Activated T-cell treated with anti-CD3 and anti-CD28 coated beads, Interleukin-2, amount 50 U/mL, for 4 hours (primary cell): ENCODE measurements around the gene OBP2A. TPM values are rescaled to one million over a fixed set of nuclear protein-coding genes. Genes with fewer than 3 reads are reported as not detected.

Source experiments
- ATAC-seq, 2 donors: fragments of 200-7000 bp; cut with Tn5 transposase; one replicate each; pipeline ENCODE4 v1.10.0; 2021
- DNase-seq: peaks from one replicate; pipeline ENCODE4 v3.0.0-alpha.2; 2020
- H3K27me3 Mint-ChIP-seq: one replicate; pipeline ENCODE4 v1.8.0; 2021; ENCODE audit warnings: low read depth, mixed read lengths
- H3K36me3 Mint-ChIP-seq: one replicate; pipeline ENCODE4 v1.8.0; 2022; ENCODE audit warnings: mixed read lengths; ENCODE audit not compliant: insufficient read depth
- H3K4me1 Mint-ChIP-seq: one replicate; pipeline ENCODE4 v1.8.0; 2021; ENCODE audit warnings: low read depth, mixed read lengths
- H3K4me3 Mint-ChIP-seq: one replicate; pipeline ENCODE4 v1.8.0; 2021; ENCODE audit warnings: mild to moderate bottlenecking, moderate library complexity, mixed read lengths
- H3K9me3 Mint-ChIP-seq: one replicate; pipeline ENCODE4 v1.8.0; 2021; ENCODE audit warnings: mixed read lengths
- total RNA-seq, 3 donors: library from RNA; stranded (reverse); gene quantifications; one replicate each; pipeline ENCODE4 v1.2.1, GENCODE V29; 2021

OBP2A gene
- total RNA-seq, 3 donors from 2014 or later: not detected

GRCh38 chr9:135550344-135550918 is 4.5 kb downstream of the OBP2A start:
- H3K9me3 Mint-ChIP-seq: no peaks in the 10 kb centered on the region
- H3K27me3 Mint-ChIP-seq: peaks cover 4% of the 10 kb centered on the region
- DNase-seq (no peak), ATAC-seq (no peak)
- H3K4me3 Mint-ChIP-seq: no peak overlapping the region
- no peaks in the 10 kb centered on the region for H3K36me3 Mint-ChIP-seq
- no peaks in the 10 kb centered on the region for H3K4me1 Mint-ChIP-seq

GRCh38 chr9:135551031-135551430 is 5.1 kb downstream of the OBP2A start:
- H3K9me3 Mint-ChIP-seq: no peaks in the 10 kb centered on the region
- no peak for ATAC-seq
- H3K4me1 Mint-ChIP-seq: no peaks in the 10 kb centered on the region
- peaks cover 4% of the 10 kb centered on the region for H3K27me3 Mint-ChIP-seq
- H3K4me3 Mint-ChIP-seq: no peak overlapping the region
- no peaks in the 10 kb centered on the region for H3K36me3 Mint-ChIP-seq
- no peak for DNase-seq

- Mint-ChIP-seq H3K4me3 (no peak overlapping the region), H3K4me1 (no peaks in the 10 kb centered on the region), H3K9me3 (no peaks in the 10 kb centered on the region), H3K27me3 (peaks cover 4% of the 10 kb centered on the region), H3K36me3 (no peaks in the 10 kb centered on the region)
- DNase-seq (no peak), ATAC-seq (no peak)
These were observed 5.5 kb downstream of the OBP2A start for GRCh38 chr9:135551456-135551855.

- Mint-ChIP-seq H3K9me3 (no peaks in the 10 kb centered on the region), H3K4me3 (no peak overlapping the region)
- ATAC-seq: no peak
These were observed 6.2 kb downstream of the OBP2A start for GRCh38 chr9:135552021-135552697.

GRCh38 chr9:135552698-135553171 is 6.8 kb downstream of the OBP2A start:
- Mint-ChIP-seq H3K27me3 (peaks cover 4% of the 10 kb centered on the region), H3K4me3 (no peak overlapping the region), H3K9me3 (no peaks in the 10 kb centered on the region), H3K4me1 (no peaks in the 10 kb centered on the region), H3K36me3 (no peaks in the 10 kb centered on the region)
- ATAC-seq: no peak
- no peak for DNase-seq

More at GRCh38 chr9:135552021-135552697, 6.2 kb downstream of the OBP2A start:
- Mint-ChIP-seq H3K27me3 (peaks cover 4% of the 10 kb centered on the region), H3K4me1 (no peaks in the 10 kb centered on the region), H3K36me3 (no peaks in the 10 kb centered on the region)
- DNase-seq: no peak

- H3K9me3 Mint-ChIP-seq: no peaks in the 10 kb centered on the region
These were observed 8.8 kb downstream of the OBP2A start for GRCh38 chr9:135554718-135555117.

GRCh38 chr9:135555203-135555602 is 9.3 kb downstream of the OBP2A start:
- Mint-ChIP-seq H3K9me3 (no peaks in the 10 kb centered on the region), H3K4me3 (no peak overlapping the region), H3K27me3 (peaks cover 10% of the 10 kb centered on the region), H3K4me1 (no peaks in the 10 kb centered on the region), H3K36me3 (no peaks in the 10 kb centered on the region)
- DNase-seq (no peak), ATAC-seq (no peak)

More at GRCh38 chr9:135554718-135555117, 8.8 kb downstream of the OBP2A start:
- ATAC-seq (no peak), DNase-seq (no peak)
- Mint-ChIP-seq H3K4me3 (no peak overlapping the region), H3K4me1 (no peaks in the 10 kb centered on the region), H3K36me3 (no peaks in the 10 kb centered on the region), H3K27me3 (peaks cover 7% of the 10 kb centered on the region)

- no peaks in the 10 kb centered on the region for H3K36me3 Mint-ChIP-seq
- no peak overlapping the region for H3K4me3 Mint-ChIP-seq
- H3K9me3 Mint-ChIP-seq: no peaks in the 10 kb centered on the region
- H3K27me3 Mint-ChIP-seq: peaks cover 12% of the 10 kb centered on the region
- no peaks in the 10 kb centered on the region for H3K4me1 Mint-ChIP-seq
- DNase-seq (no peak), ATAC-seq (no peak)
These were observed 10.0 kb downstream of the OBP2A start for GRCh38 chr9:135555910-135556309.

GRCh38 chr9:135559606-135560005 is 13.7 kb downstream of the OBP2A start:
- Mint-ChIP-seq H3K9me3 (no peaks in the 10 kb centered on the region), H3K4me3 (no peak overlapping the region), H3K36me3 (no peaks in the 10 kb centered on the region), H3K4me1 (no peaks in the 10 kb centered on the region), H3K27me3 (peaks cover 20% of the 10 kb centered on the region)
- no peak for ATAC-seq
- DNase-seq: no peak

GRCh38 chr9:135561391-135562234 is 15.7 kb downstream of the OBP2A start, which contains the start of gene PAEP:
Gene PAEP (plus strand): TSS chr9:135561756.
- Mint-ChIP-seq H3K4me3 (no peak within 1 kb of the TSS), H3K27me3 (peaks cover 31% of the 10 kb centered on the region), H3K4me1 (no peaks in the 10 kb centered on the region), H3K36me3 (no peaks in the 10 kb centered on the region), H3K9me3 (no peaks in the 10 kb centered on the region)
- DNase-seq (no peak), ATAC-seq (no peak)

- DNase-seq (no peak), ATAC-seq (no peak)
- H3K9me3 Mint-ChIP-seq: no peaks in the 10 kb centered on the region
- no peaks in the 10 kb centered on the region for H3K36me3 Mint-ChIP-seq
- H3K4me3 Mint-ChIP-seq: no peak overlapping the region
- no peaks in the 10 kb centered on the region for H3K4me1 Mint-ChIP-seq
- peaks cover 37% of the 10 kb centered on the region for H3K27me3 Mint-ChIP-seq
These were observed 16.4 kb downstream of the OBP2A start for GRCh38 chr9:135562235-135562745.

- ATAC-seq (no peak), DNase-seq (no peak)
- Mint-ChIP-seq H3K9me3 (no peaks in the 10 kb centered on the region), H3K4me1 (no peaks in the 10 kb centered on the region), H3K36me3 (no peaks in the 10 kb centered on the region), H3K27me3 (peaks cover 37% of the 10 kb centered on the region), H3K4me3 (no peak overlapping the region)
These were observed 17.1 kb downstream of the OBP2A start for GRCh38 chr9:135563039-135563476.

GRCh38 chr9:135563858-135564257 is 17.9 kb downstream of the OBP2A start:
- Mint-ChIP-seq H3K9me3 (peaks cover under 1% of the 10 kb centered on the region), H3K27me3 (peaks cover 33% of the 10 kb centered on the region), H3K36me3 (no peaks in the 10 kb centered on the region), H3K4me1 (no peaks in the 10 kb centered on the region), H3K4me3 (no peak overlapping the region)
- DNase-seq (no peak), ATAC-seq (no peak)

GRCh38 chr9:135565141-135565628 is 19.3 kb downstream of the OBP2A start:
- no peak overlapping the region for H3K4me3 Mint-ChIP-seq
- ATAC-seq: no peak
- peaks cover 32% of the 10 kb centered on the region for H3K27me3 Mint-ChIP-seq
- no peaks in the 10 kb centered on the region for H3K4me1 Mint-ChIP-seq
- no peak for DNase-seq
- no peaks in the 10 kb centered on the region for H3K36me3 Mint-ChIP-seq
- peaks cover 8% of the 10 kb centered on the region for H3K9me3 Mint-ChIP-seq
